ENCODE data around the gene HOXD12.

HOXD12 gene

GRCh38 chr2:176132205-176133171 is 32.9 kb downstream of the HOXD12 start:
- no peak for ATAC-seq

- ATAC-seq: no peak
Measured at GRCh38 chr2:176133389-176133788, 33.8 kb downstream of the HOXD12 start.

GRCh38 chr2:176134035-176134434 is 34.4 kb downstream of the HOXD12 start:
- no peak for ATAC-seq

GRCh38 chr2:176135035-176135440 is 35.4 kb downstream of the HOXD12 start:
- ATAC-seq: no peak

GRCh38 chr2:176136374-176137251 is 37.0 kb downstream of the HOXD12 start:
- no peak for ATAC-seq

- no peak for ATAC-seq
Measured at GRCh38 chr2:176137252-176137580, 37.6 kb downstream of the HOXD12 start.

GRCh38 chr2:176137906-176138305 is 38.3 kb downstream of the HOXD12 start:
- ATAC-seq: no peak

GRCh38 chr2:176138526-176138922 is 38.9 kb downstream of the HOXD12 start:
- ATAC-seq: no peak

GRCh38 chr2:176138923-176139660 is 39.5 kb downstream of the HOXD12 start:
- no peak for ATAC-seq

- no peak for ATAC-seq
Measured at GRCh38 chr2:176139661-176140512, 40.3 kb downstream of the HOXD12 start.

- peak; percentile 63 to 67 for ATAC-seq
Measured at GRCh38 chr2:176140513-176141317, 41.1 kb downstream of the HOXD12 start.

- ATAC-seq: no peak
Measured at GRCh38 chr2:176142281-176142680, 42.7 kb downstream of the HOXD12 start.

GRCh38 chr2:176145085-176145969 is 45.7 kb downstream of the HOXD12 start:
- ATAC-seq: no peak

- no peak for ATAC-seq
Measured at GRCh38 chr2:176146101-176146500, 46.5 kb downstream of the HOXD12 start.

GRCh38 chr2:176146645-176147044 is 47.0 kb downstream of the HOXD12 start:
- ATAC-seq: no peak

GRCh38 chr2:176147210-176147799 is 47.7 kb downstream of the HOXD12 start:
- ATAC-seq: no peak

GRCh38 chr2:176147800-176148496 is 48.4 kb downstream of the HOXD12 start:
- no peak for ATAC-seq

GRCh38 chr2:176148751-176149421 is 49.3 kb downstream of the HOXD12 start:
- ATAC-seq: no peak

All from activated CD4-positive, CD25-positive, alpha-beta regulatory T cell treated with anti-CD3 and anti-CD28 coated beads, Interleukin-2, amount 50 U/mL, for 24 hours (primary cell).